HEK293 (cell line): ENCODE results near the gene CADM4.

ENCODE experiments used
- CTCF ChIA-PET: fragments of 350-600 bp; formaldehyde crosslinking; extraction: SDS; loops from one replicate; lab custom pipeline; 2021; ENCODE audit warnings: antibody characterized with exemption; lab: Yijun Ruan, JAX
- POLR2A ChIA-PET: fragments of 300-600 bp; formaldehyde crosslinking; extraction: SDS; loops from one replicate; lab custom pipeline; 2020; ENCODE audit warnings: antibody characterized with exemption, inconsistent platforms; lab: Yijun Ruan, JAX
- H3K27ac ChIP-seq: fragments of 200-500 bp; sonication (Bioruptor generic); 2 replicates; pipeline ENCODE4 v1.5.1; 2014; ENCODE audit warnings: low read depth, low read length, control low read depth, inconsistent platforms; ENCODE audit errors: extremely low read depth
- H3K36me3 ChIP-seq, 2 experiments: fragments of 200-500 bp in 1 of 2; sonication (Bioruptor generic) in 1 of 2; 1 replicate in 1 of 2; 2 replicates in 1 of 2; pipeline ENCODE4 v1.5.1; 2014 to 2017; ENCODE audit warnings: inconsistent platforms in 2 of 2, low read length in 2 of 2; ENCODE audit not compliant: control insufficient read depth in 2 of 2, insufficient read depth in 1 of 2
- H3K4me1 ChIP-seq: fragments of 200-500 bp; sonication (Bioruptor generic); 2 replicates; pipeline ENCODE4 v1.5.1; 2014; ENCODE audit warnings: mild to moderate bottlenecking, low read length, inconsistent platforms; ENCODE audit not compliant: control insufficient read depth, insufficient read depth
- H3K4me3 ChIP-seq: 2 replicates; pipeline ENCODE4 v1.5.1; 2011; ENCODE audit warnings: low read depth, mild to moderate bottlenecking, control low read depth, low read length, moderate library complexity
- H3K9me3 ChIP-seq: fragments of 200-500 bp; sonication (Bioruptor generic); 2 replicates; pipeline ENCODE4 v1.5.1; 2014; ENCODE audit warnings: low read depth, low read length, inconsistent platforms; ENCODE audit not compliant: control insufficient read depth, insufficient read depth
- GLI4 ChIP-seq: fragments of 450-650 bp; formaldehyde crosslinking; IDR thresholded peaks from 2 replicates; pipeline ENCODE4 v1.5.1; 2016; ENCODE audit warnings: missing biosample characterization, missing genetic modification characterization
- IKZF3 ChIP-seq: fragments of 450-650 bp; IDR thresholded peaks from 2 replicates; pipeline ENCODE4 v1.5.0; 2018; ENCODE audit warnings: missing biosample characterization, mild to moderate bottlenecking, missing genetic modification characterization, moderate library complexity
- MZF1 ChIP-seq: fragments of 450-650 bp; formaldehyde crosslinking; IDR thresholded peaks from 2 replicates; pipeline ENCODE4 v1.5.1; 2017; ENCODE audit warnings: missing biosample characterization, missing genetic modification characterization, borderline replicate concordance
- PRDM10 ChIP-seq: fragments of 450-650 bp; formaldehyde crosslinking; IDR thresholded peaks from 2 replicates; pipeline ENCODE4 v1.5.1; 2016; ENCODE audit warnings: missing biosample characterization, missing genetic modification characterization
- ZBTB17 ChIP-seq: fragments of 450-650 bp; formaldehyde crosslinking; IDR thresholded peaks from 2 replicates; pipeline ENCODE4 v1.5.1; 2016; ENCODE audit warnings: missing biosample characterization, missing genetic modification characterization
- ZBTB20 ChIP-seq: fragments of 450-650 bp; formaldehyde crosslinking; IDR thresholded peaks from 2 replicates; pipeline ENCODE4 v1.5.1; 2016; ENCODE audit warnings: missing biosample characterization, missing genetic modification characterization
- ZIC2 ChIP-seq: fragments of 450-650 bp; formaldehyde crosslinking; IDR thresholded peaks from 2 replicates; pipeline ENCODE4 v1.5.1; 2016; ENCODE audit warnings: missing biosample characterization, missing genetic modification characterization
- ZNF112 ChIP-seq: fragments of 450-650 bp; formaldehyde crosslinking; IDR thresholded peaks from 2 replicates; pipeline ENCODE4 v1.5.0; 2017; ENCODE audit warnings: missing biosample characterization, missing genetic modification characterization
- ZNF114 ChIP-seq: fragments of 450-650 bp; formaldehyde crosslinking; IDR thresholded peaks from 2 replicates; pipeline ENCODE4 v1.5.0; 2017; ENCODE audit warnings: missing biosample characterization, missing genetic modification characterization
- ZNF121 ChIP-seq: fragments of 450-650 bp; formaldehyde crosslinking; IDR thresholded peaks from 2 replicates; pipeline ENCODE4 v1.5.1; 2016; ENCODE audit warnings: missing biosample characterization, missing genetic modification characterization
- ZNF184 ChIP-seq: fragments of 450-650 bp; IDR thresholded peaks from 2 replicates; pipeline ENCODE4 v1.5.1; 2018; ENCODE audit warnings: missing biosample characterization, mild to moderate bottlenecking, missing genetic modification characterization
- ZNF211 ChIP-seq: fragments of 450-650 bp; formaldehyde crosslinking; IDR thresholded peaks from 2 replicates; pipeline ENCODE4 v1.5.1; 2016; ENCODE audit warnings: low read depth, missing biosample characterization, missing genetic modification characterization
- ZNF223 ChIP-seq: fragments of 450-650 bp; formaldehyde crosslinking; IDR thresholded peaks from 2 replicates; pipeline ENCODE4 v1.5.1; 2016; ENCODE audit warnings: missing biosample characterization, missing genetic modification characterization
- ZNF292 ChIP-seq: fragments of 450-650 bp; formaldehyde crosslinking; IDR thresholded peaks from 2 replicates; pipeline ENCODE4 v1.5.1; 2016; ENCODE audit warnings: low read depth, missing biosample characterization, missing genetic modification characterization, borderline replicate concordance
- ZNF341 ChIP-seq: fragments of 450-650 bp; formaldehyde crosslinking; IDR thresholded peaks from 2 replicates; pipeline ENCODE4; 2016; ENCODE audit warnings: low read depth, missing biosample characterization, missing genetic modification characterization
- ZNF350 ChIP-seq: fragments of 450-650 bp; formaldehyde crosslinking; IDR thresholded peaks from 2 replicates; pipeline ENCODE4 v1.5.0; 2017; ENCODE audit warnings: missing biosample characterization, mild to moderate bottlenecking, missing genetic modification characterization
- ZNF362 ChIP-seq: fragments of 450-650 bp; formaldehyde crosslinking; IDR thresholded peaks from 2 replicates; pipeline ENCODE4 v1.5.1; 2016; ENCODE audit warnings: missing biosample characterization, missing genetic modification characterization
- ZNF366 ChIP-seq: fragments of 450-650 bp; formaldehyde crosslinking; conservative IDR thresholded peaks from 2 replicates; pipeline ENCODE4 v1.5.1; 2016; ENCODE audit warnings: missing biosample characterization, missing genetic modification characterization
- ZNF394 ChIP-seq: fragments of 450-650 bp; formaldehyde crosslinking; IDR thresholded peaks from 2 replicates; pipeline ENCODE4 v1.5.1; 2016; ENCODE audit warnings: missing biosample characterization, missing genetic modification characterization, mild to moderate bottlenecking, moderate library complexity, borderline replicate concordance
- ZNF398 ChIP-seq: fragments of 450-650 bp; formaldehyde crosslinking; IDR thresholded peaks from 2 replicates; pipeline ENCODE4 v1.5.1; 2017; ENCODE audit warnings: missing biosample characterization, missing genetic modification characterization
- ZNF48 ChIP-seq: fragments of 450-650 bp; formaldehyde crosslinking; IDR thresholded peaks from 2 replicates; pipeline ENCODE4 v1.5.1; 2016; ENCODE audit warnings: missing biosample characterization, missing genetic modification characterization
- ZNF544 ChIP-seq: fragments of 450-650 bp; formaldehyde crosslinking; IDR thresholded peaks from 2 replicates; pipeline ENCODE4 v1.5.0; 2017; ENCODE audit warnings: missing biosample characterization, missing genetic modification characterization
- ZNF558 ChIP-seq: fragments of 450-650 bp; formaldehyde crosslinking; IDR thresholded peaks from 2 replicates; pipeline ENCODE4 v1.5.1; 2016; ENCODE audit warnings: missing biosample characterization, missing genetic modification characterization
- ZNF571 ChIP-seq: fragments of 450-650 bp; formaldehyde crosslinking; IDR thresholded peaks from 2 replicates; pipeline ENCODE4 v1.5.0; 2017; ENCODE audit warnings: missing biosample characterization, missing genetic modification characterization
- ZNF610 ChIP-seq: fragments of 450-650 bp; formaldehyde crosslinking; IDR thresholded peaks from 2 replicates; pipeline ENCODE4 v1.5.1; 2016; ENCODE audit warnings: missing biosample characterization, missing genetic modification characterization, borderline replicate concordance
- ZNF664 ChIP-seq: fragments of 450-650 bp; formaldehyde crosslinking; IDR thresholded peaks from 2 replicates; pipeline ENCODE4 v1.5.1; 2016; ENCODE audit warnings: missing biosample characterization, missing genetic modification characterization
- ZNF670 ChIP-seq: fragments of 450-650 bp; formaldehyde crosslinking; IDR thresholded peaks from 2 replicates; pipeline ENCODE4 v1.5.1; 2016; ENCODE audit warnings: missing biosample characterization, missing genetic modification characterization, low read depth
- ZNF776 ChIP-seq: fragments of 450-650 bp; formaldehyde crosslinking; IDR thresholded peaks from 2 replicates; pipeline ENCODE4 v1.5.0; 2017; ENCODE audit warnings: missing biosample characterization, missing genetic modification characterization, borderline replicate concordance
- ZSCAN4 ChIP-seq: fragments of 450-650 bp; formaldehyde crosslinking; IDR thresholded peaks from 2 replicates; pipeline ENCODE4 v1.5.1; 2017; ENCODE audit warnings: missing biosample characterization, missing genetic modification characterization
- ZXDB ChIP-seq: fragments of 450-650 bp; formaldehyde crosslinking; IDR thresholded peaks from 2 replicates; pipeline ENCODE4 v1.5.1; 2016; ENCODE audit warnings: missing biosample characterization, missing genetic modification characterization

The CADM4 gene

GRCh38 chr19:43574424-43575155, 65.1 kb downstream of the CADM4 start:
- peaks cover 39% of the 10 kb centered on the region for H3K4me1 ChIP-seq
- peak overlapping the region; percentile 73 for H3K4me3 ChIP-seq
- H3K9me3 ChIP-seq: no peaks in the 10 kb centered on the region
- POLR2A ChIA-PET: interaction anchor here (0.7 to 2.9 kb wide), 9 partner anchors 11 to 180 kb away, joined by 3 to 23 read pairs (median 4); partner anchors contain the start of genes IRGQ, SMG9 and ZNF576
- peak overlapping the region; percentile 80 for H3K27ac ChIP-seq
- CTCF ChIA-PET: interaction anchor here (0.6 to 12.5 kb wide), 11 partner anchors 19 to 242 kb away, joined by 3 to 167 read pairs (median 3); partner anchors contain the start of gene IRGQ
- H3K36me3 ChIP-seq: peaks cover 25 to 37% of the 10 kb centered on the region in 2 experiments
- peak; percentile 83 for TF ChIP-seq ZNF121 (tag by site-specific recombination)
- no peak for TF ChIP-seq ZNF48
- no peak for TF ChIP-seq ZNF223 (tag by site-specific recombination)
- no peak for TF ChIP-seq IKZF3 (tag by site-specific recombination)
- 0 out of 2 replicates have a peak, but pooled peaks have one; percentile 23 for TF ChIP-seq ZBTB20 (tag by site-specific recombination)
- TF ChIP-seq ZNF292: no peak
- no peak for TF ChIP-seq ZNF114 (tag by site-specific recombination)
- no peak for TF ChIP-seq ZNF776 (tag by site-specific recombination)
- TF ChIP-seq ZNF362 (tag by site-specific recombination): no peak
- no peak; the same call in 1 of the 2 replicates for TF ChIP-seq PRDM10
- no peak for TF ChIP-seq ZNF670 (tag by site-specific recombination)
- TF ChIP-seq ZNF610: no peak
- no peak for TF ChIP-seq ZNF211 (tag by site-specific recombination)
- no peak for TF ChIP-seq ZNF350 (tag by site-specific recombination)
- TF ChIP-seq ZIC2 (tag by site-specific recombination): 0 out of 2 replicates have a peak, but pooled peaks have one; percentile 11
- no peak for TF ChIP-seq ZNF366 (tag by site-specific recombination)
- TF ChIP-seq ZNF341 (tag by site-specific recombination): no peak
- no peak for TF ChIP-seq GLI4 (tag by site-specific recombination)
- TF ChIP-seq ZBTB17: peak; percentile 50; the same call in 1 of the 2 replicates
- TF ChIP-seq ZNF398 (tag by site-specific recombination): 0 out of 2 replicates have a peak, but pooled peaks have one; percentile 16
- TF ChIP-seq ZNF558: no peak
- no peak for TF ChIP-seq ZXDB
- TF ChIP-seq ZSCAN4 (tag by site-specific recombination): no peak
- no peak for TF ChIP-seq ZNF544
- 0 out of 2 replicates have a peak, but pooled peaks have one; percentile 23 for TF ChIP-seq MZF1 (tag by site-specific recombination)
- no peak for TF ChIP-seq ZNF394
- TF ChIP-seq ZNF184 (tag by site-specific recombination): no peak
- 0 out of 2 replicates have a peak, but pooled peaks have one; percentile 18 for TF ChIP-seq ZNF664 (tag by site-specific recombination)
- no peak for TF ChIP-seq ZNF112 (tag by site-specific recombination)
- TF ChIP-seq ZNF571 (tag by site-specific recombination): no peak
